ENCODE results near the gene ZFP62. TPM values are rescaled to one million over a fixed set of nuclear protein-coding genes. Genes with fewer than 3 reads are reported as not detected.

The ZFP62 gene
- total RNA-seq, 4 donors from 2014 or later: 8.5 to 43.6 (median 34.6) TPM

GRCh38 chr5:180801596-180802324 lies 59.3 kb downstream of the ZFP62 start:
- no peaks in the 10 kb centered on the region for H3K36me3 ChIP-seq
- H3K9me3 ChIP-seq: no peaks in the 10 kb centered on the region
- H3K27ac ChIP-seq: peak overlapping the region; percentile 95 to 99
- H3K4me3 ChIP-seq: peak overlapping the region; percentile 80 to 99
- TF ChIP-seq, protein P1, sequence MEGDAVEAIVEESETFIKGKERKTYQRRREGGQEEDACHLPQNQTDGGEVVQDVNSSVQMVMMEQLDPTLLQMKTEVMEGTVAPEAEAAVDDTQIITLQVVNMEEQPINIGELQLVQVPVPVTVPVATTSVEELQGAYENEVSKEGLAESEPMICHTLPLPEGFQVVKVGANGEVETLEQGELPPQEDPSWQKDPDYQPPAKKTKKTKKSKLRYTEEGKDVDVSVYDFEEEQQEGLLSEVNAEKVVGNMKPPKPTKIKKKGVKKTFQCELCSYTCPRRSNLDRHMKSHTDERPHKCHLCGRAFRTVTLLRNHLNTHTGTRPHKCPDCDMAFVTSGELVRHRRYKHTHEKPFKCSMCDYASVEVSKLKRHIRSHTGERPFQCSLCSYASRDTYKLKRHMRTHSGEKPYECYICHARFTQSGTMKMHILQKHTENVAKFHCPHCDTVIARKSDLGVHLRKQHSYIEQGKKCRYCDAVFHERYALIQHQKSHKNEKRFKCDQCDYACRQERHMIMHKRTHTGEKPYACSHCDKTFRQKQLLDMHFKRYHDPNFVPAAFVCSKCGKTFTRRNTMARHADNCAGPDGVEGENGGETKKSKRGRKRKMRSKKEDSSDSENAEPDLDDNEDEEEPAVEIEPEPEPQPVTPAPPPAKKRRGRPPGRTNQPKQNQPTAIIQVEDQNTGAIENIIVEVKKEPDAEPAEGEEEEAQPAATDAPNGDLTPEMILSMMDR (IDR thresholded peaks at IDR 0.05): no peak
- no peak for TF ChIP-seq POLR2A (IDR thresholded peaks at IDR 0.05)
- peaks cover 4 to 43% of the 10 kb centered on the region in 2 donors for H3K4me1 ChIP-seq
- no peaks in the 10 kb centered on the region for H3K27me3 ChIP-seq
- no peak for DNase-seq
- intact Hi-C loops (cut with DNase I; ENCODE audit: low total_unique reads): no loop called here

DNA sequence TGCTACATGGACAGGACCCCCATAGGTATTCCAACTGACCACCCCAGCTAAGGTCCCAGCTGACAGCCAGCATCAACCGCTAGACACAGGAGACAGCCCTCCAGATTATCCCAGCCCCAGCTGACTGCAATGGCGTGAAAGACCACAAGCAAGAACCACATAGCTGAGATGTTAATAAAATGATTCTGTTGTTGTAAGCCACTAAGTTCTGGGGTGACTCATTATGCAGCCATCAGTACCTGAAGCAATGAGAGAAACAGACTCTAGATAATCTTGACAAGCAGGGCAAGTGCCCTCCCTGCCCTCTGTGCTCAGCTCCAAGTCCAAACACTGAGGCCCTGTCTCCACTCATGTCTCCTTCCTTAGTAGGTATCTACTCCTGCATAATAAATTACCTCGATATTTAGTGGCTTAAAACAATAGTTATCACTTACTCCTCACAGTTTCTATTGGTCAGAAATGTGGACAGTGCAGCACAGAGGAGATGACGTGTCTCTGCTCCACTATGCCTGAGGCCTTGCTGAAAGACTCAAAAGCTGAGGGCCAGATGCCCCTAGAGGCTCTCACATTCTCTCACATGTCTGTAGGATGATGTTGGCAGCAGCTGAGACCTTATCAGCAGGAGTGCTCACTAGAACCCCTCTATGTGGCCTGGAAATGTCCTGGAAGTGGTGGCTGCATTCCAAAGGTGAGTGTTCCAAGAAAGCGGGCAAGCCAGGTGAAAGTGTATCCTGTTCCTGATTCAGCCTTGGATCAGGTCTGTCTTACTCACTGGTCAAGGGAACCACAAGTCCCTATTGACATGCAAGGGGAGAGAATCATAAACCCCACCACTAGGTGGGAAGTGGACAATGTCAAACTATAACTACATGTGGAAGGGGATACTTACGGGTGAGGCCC lies 60.9 kb downstream of the ZFP62 start:
- Histone ChIP-seq H3K27me3 (no peaks in the 10 kb centered on the region), H3K36me3 (no peaks in the 10 kb centered on the region), H3K9me3 (no peaks in the 10 kb centered on the region), H3K4me3 (no peak overlapping the region), H3K27ac (peak overlapping the region in 1 of 2 donors; percentile 95), H3K4me1 (peaks cover 4 to 43% of the 10 kb centered on the region in 2 donors)
- intact Hi-C loops (cut with DNase I; ENCODE audit: low total_unique reads): no loop called here
- TF ChIP-seq, protein P1 (IDR thresholded peaks at IDR 0.05): no peak
- no peak for TF ChIP-seq POLR2A (IDR thresholded peaks at IDR 0.05)
- DNase-seq: no peak

GRCh38 chr5:180799194-180799593 lies 61.9 kb downstream of the ZFP62 start:
- Histone ChIP-seq H3K4me3 (no peak overlapping the region), H3K27me3 (no peaks in the 10 kb centered on the region), H3K9me3 (no peaks in the 10 kb centered on the region), H3K27ac (no peak overlapping the region), H3K4me1 (peaks cover 4 to 34% of the 10 kb centered on the region in 2 donors), H3K36me3 (no peaks in the 10 kb centered on the region)
- no peak for DNase-seq
- intact Hi-C loops (cut with DNase I; ENCODE audit: low total_unique reads): no loop called here
- no peak for TF ChIP-seq POLR2A (IDR thresholded peaks at IDR 0.05)
- TF ChIP-seq, protein P1 (IDR thresholded peaks at IDR 0.05): peak in 1 of 4 experiments; percentile 8

GRCh38 chr5:180798193-180798592 lies 62.9 kb downstream of the ZFP62 start:
- intact Hi-C loops (cut with DNase I; ENCODE audit: low total_unique reads): no loop called here
- DNase-seq: no peak
- Histone ChIP-seq H3K9me3 (no peaks in the 10 kb centered on the region), H3K27ac (no peak overlapping the region), H3K4me1 (peaks cover 4 to 26% of the 10 kb centered on the region in 2 donors), H3K36me3 (no peaks in the 10 kb centered on the region), H3K27me3 (no peaks in the 10 kb centered on the region), H3K4me3 (no peak overlapping the region)
- TF ChIP-seq, protein P1 (IDR thresholded peaks at IDR 0.05): no peak
- no peak for TF ChIP-seq POLR2A (IDR thresholded peaks at IDR 0.05)

Small RNAs within 50 kb of the gene (small RNA-seq; reads per million reads assigned to genes)
- gene RF00019: not detected

Other genes starting within 250 kb of the ZFP62 start
- 10 to 100 TPM; 22.5 to 35.5 (median 25.1) TPM for gene FLT4, start 211.7 kb downstream of the ZFP62 start, total RNA-seq
- gene OR2Y1, start 121.2 kb downstream of the ZFP62 start, total RNA-seq: not detected
- 100 to 1,000 TPM in 2 of 4 donors, 10 to 100 TPM in 2; 67.6 to 136 (median 99.5) TPM for gene MGAT1, start 58.5 kb downstream of the ZFP62 start, total RNA-seq
- gene BTNL8, start 37.9 kb upstream of the ZFP62 start, total RNA-seq: 1 to 10 TPM in 1 of 4 donors, not detected in 3; 2.9 TPM
- gene BTNL3, start 127.6 kb upstream of the ZFP62 start, total RNA-seq: not detected
- 10 to 100 TPM in 3 of 4 donors, 1 to 10 TPM in 1; 9.0 to 36.9 (median 18.9) TPM for gene BTNL9, start 179.0 kb upstream of the ZFP62 start, total RNA-seq

Measured in uterus (tissue), 4 donors.